Prostate gland (tissue), 2 donors: Measurements from ENCODE around the gene CHMP5.

ENCODE experiments used
- POLR2A ChIP-seq: fragments of 450-650 bp; IDR thresholded peaks from one replicate; pipeline ENCODE4 v1.6.1; 2016; ENCODE audit warnings: antibody characterized with exemption, mild to moderate bottlenecking
- POLR2AphosphoS5 ChIP-seq: sonication (generic); formaldehyde crosslinking; IDR thresholded peaks from one replicate; pipeline ENCODE4 v1.6.1; 2017; ENCODE audit warnings: antibody characterized with exemption
- TF ChIP-seq, protein P1 (sequence below), 4 experiments: fragments of 200-600 bp in 2 of 4; fragments of 450-650 bp in 2 of 4; sonication (generic) in 2 of 4; IDR thresholded peaks; 1 replicate in 3 of 4; 2 replicates in 1 of 4; pipeline ENCODE4 v1.5.1; 2016 to 2019; ENCODE audit warnings: antibody characterized with exemption in 4 of 4, mild to moderate bottlenecking in 2 of 4, moderate library complexity in 2 of 4

- no peak for TF ChIP-seq POLR2A
- TF ChIP-seq, protein P1, sequence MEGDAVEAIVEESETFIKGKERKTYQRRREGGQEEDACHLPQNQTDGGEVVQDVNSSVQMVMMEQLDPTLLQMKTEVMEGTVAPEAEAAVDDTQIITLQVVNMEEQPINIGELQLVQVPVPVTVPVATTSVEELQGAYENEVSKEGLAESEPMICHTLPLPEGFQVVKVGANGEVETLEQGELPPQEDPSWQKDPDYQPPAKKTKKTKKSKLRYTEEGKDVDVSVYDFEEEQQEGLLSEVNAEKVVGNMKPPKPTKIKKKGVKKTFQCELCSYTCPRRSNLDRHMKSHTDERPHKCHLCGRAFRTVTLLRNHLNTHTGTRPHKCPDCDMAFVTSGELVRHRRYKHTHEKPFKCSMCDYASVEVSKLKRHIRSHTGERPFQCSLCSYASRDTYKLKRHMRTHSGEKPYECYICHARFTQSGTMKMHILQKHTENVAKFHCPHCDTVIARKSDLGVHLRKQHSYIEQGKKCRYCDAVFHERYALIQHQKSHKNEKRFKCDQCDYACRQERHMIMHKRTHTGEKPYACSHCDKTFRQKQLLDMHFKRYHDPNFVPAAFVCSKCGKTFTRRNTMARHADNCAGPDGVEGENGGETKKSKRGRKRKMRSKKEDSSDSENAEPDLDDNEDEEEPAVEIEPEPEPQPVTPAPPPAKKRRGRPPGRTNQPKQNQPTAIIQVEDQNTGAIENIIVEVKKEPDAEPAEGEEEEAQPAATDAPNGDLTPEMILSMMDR (IDR thresholded peaks at IDR 0.05): no peak
- no peak for TF ChIP-seq POLR2AphosphoS5
Measured at GRCh38 chr9:33306037-33306436, 41.2 kb downstream of the CHMP5 start.
